ENCODE data around the gene CPXM2. TPM values are rescaled to one million over a fixed set of nuclear protein-coding genes. Genes with fewer than 3 reads are reported as not detected.

The CPXM2 gene
- total RNA-seq, 2 experiments from 2014 or later: not detected

DNA sequence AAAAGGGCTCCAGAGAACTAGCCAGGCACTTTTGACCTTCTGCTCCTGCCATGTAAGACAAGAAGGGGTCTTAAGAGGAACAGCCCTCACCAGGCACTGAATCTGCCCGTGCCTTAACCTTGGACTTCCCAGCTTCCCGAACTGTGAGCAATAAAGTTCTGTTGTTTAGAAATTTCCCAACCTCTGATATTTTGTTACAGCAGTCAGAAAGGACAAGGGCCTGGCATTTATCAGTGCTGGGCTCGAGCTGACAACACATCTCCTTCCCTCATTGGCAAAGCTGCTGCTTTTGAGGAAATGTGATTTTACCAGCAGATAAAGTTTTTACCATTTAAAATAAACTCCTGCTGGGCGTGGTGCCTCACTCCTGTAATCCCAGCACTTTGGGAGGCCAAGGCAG lies 122.0 kb downstream of the CPXM2 start:
- no peaks in the 10 kb centered on the region for H3K9me2 ChIP-seq (ENCODE audit: insufficient read depth, low read length)
- H3K27ac ChIP-seq (ENCODE audit: low read depth, low read length, poor library complexity, severe bottlenecking): no peak overlapping the region
- no peaks in the 10 kb centered on the region for H4K20me1 ChIP-seq (ENCODE audit: insufficient read depth, low read length)
- TF ChIP-seq CTCF (conservative IDR thresholded peaks at IDR 0.05; ENCODE audit: low read length) (no peak), EZH2phosphoT487 (IDR thresholded peaks at IDR 0.05; ENCODE audit: borderline replicate concordance, low read depth, low read length) (no peak)
- BruUV-seq (replicated peaks): no TSS peak
- H3K79me2 ChIP-seq (ENCODE audit: insufficient read depth, low read depth, low read length): no peaks in the 10 kb centered on the region
- H3K36me3 ChIP-seq (ENCODE audit: insufficient read depth, low read length): no peaks in the 10 kb centered on the region
- intact Hi-C loops (cut with micrococcal nuclease; ENCODE audit: unreplicated experiment): no loop called here
- H2AFZ ChIP-seq (ENCODE audit: low read length): no peak overlapping the region
- no peak overlapping the region for H3K4me3 ChIP-seq (ENCODE audit: low read depth, low read length, poor library complexity, severe bottlenecking)
- no peak overlapping the region for H3K4me2 ChIP-seq (ENCODE audit: low read length)
- no peaks in the 10 kb centered on the region for H3K9me3 ChIP-seq (ENCODE audit: low read length)
- H3K4me1 ChIP-seq (ENCODE audit: insufficient read depth, low read length, poor library complexity, severe bottlenecking): no peaks in the 10 kb centered on the region
- DNase-seq (ENCODE audit: low spot score): no peak
- ChIA-PET POLR2A (no interaction called here), CTCF (ENCODE audit: unreplicated experiment) (interaction anchor here (0.5 kb wide), 1 partner anchor 1267 kb away, joined by 3 read pairs; no protein-coding TSS in a partner anchor)

GRCh38 chr10:123766761-123767160 lies 124.8 kb downstream of the CPXM2 start:
- Histone ChIP-seq H3K4me2 (ENCODE audit: low read length) (no peak overlapping the region), H3K27ac (ENCODE audit: low read depth, low read length, poor library complexity, severe bottlenecking) (no peak overlapping the region), H3K9me2 (ENCODE audit: insufficient read depth, low read length) (no peaks in the 10 kb centered on the region), H4K20me1 (ENCODE audit: insufficient read depth, low read length) (no peaks in the 10 kb centered on the region), H3K4me3 (ENCODE audit: low read depth, low read length, poor library complexity, severe bottlenecking) (no peak overlapping the region), H3K9me3 (ENCODE audit: low read length) (no peaks in the 10 kb centered on the region), H3K4me1 (ENCODE audit: insufficient read depth, low read length, poor library complexity, severe bottlenecking) (no peaks in the 10 kb centered on the region), H2AFZ (ENCODE audit: low read length) (no peak overlapping the region), H3K79me2 (ENCODE audit: insufficient read depth, low read depth, low read length) (no peaks in the 10 kb centered on the region), H3K36me3 (ENCODE audit: insufficient read depth, low read length) (no peaks in the 10 kb centered on the region)
- BruUV-seq (replicated peaks): no TSS peak
- DNase-seq (ENCODE audit: low spot score): no peak
- TF ChIP-seq EZH2phosphoT487 (IDR thresholded peaks at IDR 0.05; ENCODE audit: borderline replicate concordance, low read depth, low read length) (no peak), CTCF (conservative IDR thresholded peaks at IDR 0.05; ENCODE audit: low read length) (no peak)
- CTCF ChIA-PET (ENCODE audit: unreplicated experiment): no interaction called here
- intact Hi-C loops (cut with micrococcal nuclease; ENCODE audit: unreplicated experiment): no loop called here
- POLR2A ChIA-PET: no interaction called here

DNA sequence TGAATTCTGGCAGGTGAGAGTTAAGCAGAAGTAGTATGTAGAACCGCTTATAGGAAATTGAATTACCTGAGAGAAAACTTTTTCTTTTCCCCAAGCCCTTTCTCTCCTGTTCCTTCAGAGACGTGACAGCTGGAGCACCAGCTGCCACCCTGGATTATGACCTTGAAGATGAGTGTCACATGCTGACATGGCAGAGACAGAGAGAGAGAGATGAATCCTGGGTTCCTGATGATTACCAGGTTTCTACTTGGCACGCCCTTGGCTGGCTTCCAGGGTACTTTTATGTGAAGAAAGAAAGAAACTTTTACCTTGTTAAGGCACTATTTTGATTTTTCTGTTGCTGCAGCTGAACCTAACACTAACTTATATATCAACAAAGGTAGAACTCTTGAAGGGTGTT lies 125.6 kb downstream of the CPXM2 start:
- Histone ChIP-seq H4K20me1 (ENCODE audit: insufficient read depth, low read length) (no peaks in the 10 kb centered on the region), H3K4me3 (ENCODE audit: low read depth, low read length, poor library complexity, severe bottlenecking) (no peak overlapping the region), H3K4me2 (ENCODE audit: low read length) (no peak overlapping the region), H3K4me1 (ENCODE audit: insufficient read depth, low read length, poor library complexity, severe bottlenecking) (no peaks in the 10 kb centered on the region), H3K79me2 (ENCODE audit: insufficient read depth, low read depth, low read length) (no peaks in the 10 kb centered on the region), H3K36me3 (ENCODE audit: insufficient read depth, low read length) (no peaks in the 10 kb centered on the region), H3K9me2 (ENCODE audit: insufficient read depth, low read length) (no peaks in the 10 kb centered on the region), H3K9me3 (ENCODE audit: low read length) (no peaks in the 10 kb centered on the region), H2AFZ (ENCODE audit: low read length) (no peak overlapping the region), H3K27ac (ENCODE audit: low read depth, low read length, poor library complexity, severe bottlenecking) (no peak overlapping the region)
- ChIA-PET CTCF (ENCODE audit: unreplicated experiment) (no interaction called here), POLR2A (no interaction called here)
- BruUV-seq (replicated peaks): no TSS peak
- intact Hi-C loops (cut with micrococcal nuclease; ENCODE audit: unreplicated experiment): no loop called here
- TF ChIP-seq EZH2phosphoT487 (IDR thresholded peaks at IDR 0.05; ENCODE audit: borderline replicate concordance, low read depth, low read length): no peak
- no peak for TF ChIP-seq CTCF (conservative IDR thresholded peaks at IDR 0.05; ENCODE audit: low read length)
- DNase-seq (ENCODE audit: low spot score): no peak

Measured in OCI-LY7 (cell line).